GM12801 (cell line): ENCODE measurements around the gene LOXHD1.

Experiments used
- CTCF ChIP-seq: IDR thresholded peaks from one replicate; pipeline ENCODE4 v1.5.1; 2011; ENCODE audit warnings: control low read depth; ENCODE audit not compliant: insufficient read length; ENCODE audit errors: extremely low read depth

Gene LOXHD1

GRCh38 chr18:46609048-46609447 lies 48.0 kb downstream of the LOXHD1 start:
- no peak for TF ChIP-seq CTCF

DNA sequence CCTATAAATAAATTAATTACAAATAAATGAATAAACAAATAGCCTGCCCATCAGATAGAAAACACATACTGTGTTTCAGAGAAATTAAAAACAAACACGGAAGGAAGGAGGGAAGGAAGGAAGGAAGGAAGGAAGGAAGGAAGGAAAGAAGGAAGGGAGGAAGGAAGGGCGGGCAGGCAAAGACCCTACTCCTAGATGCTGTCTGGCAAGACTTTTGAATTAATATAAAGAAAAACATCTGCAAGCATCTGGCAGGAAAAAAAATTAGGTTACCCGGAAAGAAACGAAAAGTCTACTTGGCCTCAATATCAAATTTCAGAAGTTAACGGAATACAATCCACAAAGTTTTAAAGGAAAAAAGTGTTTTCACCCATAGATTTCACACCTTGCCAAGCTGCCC lies 49.1 kb downstream of the LOXHD1 start:
- TF ChIP-seq CTCF, result no peak

DNA sequence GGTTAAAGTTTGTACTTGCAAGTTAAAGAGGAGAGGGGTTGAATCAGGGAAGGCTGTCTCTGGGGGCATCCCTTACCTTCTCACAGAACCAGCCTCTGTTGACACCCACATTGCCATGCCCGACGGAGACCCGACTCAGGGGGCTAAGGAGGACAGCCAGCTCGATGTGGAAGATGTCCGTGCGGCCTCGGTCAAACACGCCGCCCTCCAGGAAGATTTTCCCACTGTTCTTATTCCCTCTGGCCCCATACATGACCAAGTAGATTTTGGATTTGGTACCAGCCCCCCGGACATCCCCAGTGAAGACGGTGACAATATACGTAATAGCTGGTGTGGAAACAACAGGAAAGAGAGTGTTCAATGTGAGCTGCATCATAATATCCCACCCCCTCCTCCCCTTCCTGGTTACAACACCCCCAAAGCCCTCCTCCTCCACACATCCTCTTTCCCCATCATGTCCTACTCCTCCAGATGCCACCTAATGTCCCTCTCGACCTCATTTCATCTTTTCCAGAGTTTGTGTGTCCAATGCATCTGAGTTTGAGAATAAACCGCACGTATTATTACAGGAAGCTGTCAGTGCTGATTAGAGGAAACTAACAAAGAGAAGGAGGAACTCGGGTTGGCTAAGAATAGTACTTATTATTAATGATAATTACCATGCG lies 55.7 kb downstream of the LOXHD1 start:
- TF ChIP-seq CTCF, result no peak

DNA sequence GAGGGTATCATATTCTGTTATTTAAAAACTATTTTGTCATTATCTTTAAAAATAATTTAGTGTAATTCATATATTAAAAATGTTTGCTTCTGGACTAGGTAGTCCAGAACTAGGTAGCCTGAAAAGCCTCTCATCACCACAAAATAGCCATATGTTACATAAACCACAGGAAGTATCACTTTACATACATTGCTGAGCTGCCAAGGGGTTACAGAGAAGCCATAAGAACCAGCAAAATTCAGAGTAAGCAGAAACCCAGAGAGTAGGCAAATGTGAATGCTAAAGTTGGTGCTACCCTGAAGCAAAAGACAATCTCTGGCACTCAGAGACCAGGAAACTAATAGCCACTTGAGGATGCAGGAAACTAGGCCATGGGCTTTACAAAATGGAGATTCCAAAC lies 60.9 kb downstream of the LOXHD1 start:
- no peak for TF ChIP-seq CTCF

DNA sequence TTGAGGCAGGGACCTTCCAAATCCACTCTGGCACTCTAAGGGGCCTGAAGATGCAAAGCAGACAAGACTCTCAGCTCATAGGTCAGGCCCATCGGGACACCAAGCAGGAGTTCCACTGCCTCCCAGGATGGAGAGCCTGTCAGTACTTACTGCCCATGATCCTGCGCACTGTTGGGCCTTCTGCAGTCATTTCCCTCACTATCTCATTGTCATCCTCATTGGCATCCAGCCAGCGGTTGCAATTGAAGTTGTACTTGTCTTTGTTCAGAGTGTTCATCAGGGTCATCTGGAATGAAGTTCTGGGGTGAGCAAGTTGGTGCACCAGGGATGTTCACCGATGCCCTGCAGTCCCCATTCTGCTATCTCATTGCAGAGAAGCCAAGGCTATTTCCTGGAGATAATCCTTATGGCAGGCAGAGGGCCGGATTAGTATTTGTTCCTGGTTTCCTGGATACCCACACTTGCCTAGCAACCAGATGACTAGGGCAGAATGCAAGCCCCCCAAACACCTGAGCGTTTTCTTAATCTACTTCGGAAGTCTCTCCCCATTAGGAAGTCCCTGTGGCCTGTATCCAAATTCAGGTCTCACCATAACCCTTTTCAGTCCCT lies 65.1 kb downstream of the LOXHD1 start:
- TF ChIP-seq CTCF, result no peak

- no peak for TF ChIP-seq CTCF
Measured at GRCh38 chr18:46590103-46590502, 66.9 kb downstream of the LOXHD1 start.

DNA sequence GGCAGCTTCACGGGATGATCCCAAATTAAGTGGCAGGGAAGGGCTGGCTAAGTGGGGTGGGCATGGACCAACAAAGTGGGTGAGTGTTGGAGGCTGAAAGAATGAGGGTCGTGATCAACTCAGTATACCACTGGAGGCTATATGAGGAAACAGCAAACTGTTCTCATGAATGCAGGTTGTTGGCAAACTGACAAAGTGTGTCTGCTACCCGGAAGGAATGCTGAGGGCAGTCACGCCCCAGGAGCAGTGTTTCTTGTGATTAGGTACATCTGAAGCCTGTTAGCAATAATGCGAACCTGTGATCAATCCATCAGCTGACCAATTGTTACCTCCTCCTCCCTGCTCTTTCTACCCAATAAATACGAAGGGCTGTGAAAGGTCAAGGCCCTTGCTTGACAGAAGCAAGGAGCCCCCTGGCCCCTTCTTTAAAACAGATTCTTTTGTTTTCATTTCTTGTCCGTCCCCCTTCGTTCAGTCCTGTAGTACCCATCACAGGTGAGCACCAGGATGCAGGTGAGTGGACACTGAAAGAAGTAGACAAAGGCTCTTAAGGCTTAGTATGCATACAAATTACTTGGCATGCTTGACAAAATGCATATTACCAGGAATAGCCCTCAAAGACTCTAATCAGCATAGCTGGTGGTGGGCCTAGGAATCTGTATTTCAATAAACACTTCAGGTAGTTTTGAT lies 67.9 kb downstream of the LOXHD1 start:
- no peak for TF ChIP-seq CTCF
